Hepatocyte (in vitro differentiated cells): Measurements from ENCODE around the gene PHACTR1.
"Not testable (repeated sequence)": the region's sequence is repeated elsewhere in the genome, so short reads cannot be mapped to it uniquely, and the experiment has no call there.

ENCODE experiments used
- CTCF ChIP-seq: fragments of 200-600 bp; sonication (generic); IDR thresholded peaks from 2 replicates; pipeline ENCODE4 v1.5.1; 2016; ENCODE audit warnings: antibody characterized with exemption, mild to moderate bottlenecking; ENCODE audit not compliant: poor library complexity
- EZH2 ChIP-seq: fragments of 200-600 bp; sonication (generic); IDR thresholded peaks from 2 replicates; pipeline ENCODE4 v1.6.1; 2016; ENCODE audit warnings: antibody characterized with exemption, mild to moderate bottlenecking, borderline replicate concordance
- EZH2phosphoT487 ChIP-seq: fragments of 200-600 bp; sonication (generic); IDR thresholded peaks from one replicate; pipeline ENCODE4 v1.6.1; 2018; ENCODE audit warnings: antibody characterized with exemption, mild to moderate bottlenecking, low read depth, moderate library complexity; ENCODE audit not compliant: unreplicated experiment, severe bottlenecking

GRCh38 chr6:12730809-12731208, 14.2 kb downstream of the PHACTR1 start:
- TF ChIP-seq CTCF, EZH2phosphoT487, EZH2: not testable (repeated sequence)
